GM18870 (cell line): ENCODE data around the gene STARD9.
"Not testable (repeated sequence)": the region's sequence is repeated elsewhere in the genome, so short reads cannot be mapped to it uniquely, and the experiment has no call there.

Experiments
- ATAC-seq: cut with Tn5 transposase; IDR thresholded peaks from one replicate; pipeline ENCODE4 v1.9.1; 2021; ENCODE audit warnings: moderate library complexity; ENCODE audit not compliant: unreplicated experiment

The STARD9 gene

DNA sequence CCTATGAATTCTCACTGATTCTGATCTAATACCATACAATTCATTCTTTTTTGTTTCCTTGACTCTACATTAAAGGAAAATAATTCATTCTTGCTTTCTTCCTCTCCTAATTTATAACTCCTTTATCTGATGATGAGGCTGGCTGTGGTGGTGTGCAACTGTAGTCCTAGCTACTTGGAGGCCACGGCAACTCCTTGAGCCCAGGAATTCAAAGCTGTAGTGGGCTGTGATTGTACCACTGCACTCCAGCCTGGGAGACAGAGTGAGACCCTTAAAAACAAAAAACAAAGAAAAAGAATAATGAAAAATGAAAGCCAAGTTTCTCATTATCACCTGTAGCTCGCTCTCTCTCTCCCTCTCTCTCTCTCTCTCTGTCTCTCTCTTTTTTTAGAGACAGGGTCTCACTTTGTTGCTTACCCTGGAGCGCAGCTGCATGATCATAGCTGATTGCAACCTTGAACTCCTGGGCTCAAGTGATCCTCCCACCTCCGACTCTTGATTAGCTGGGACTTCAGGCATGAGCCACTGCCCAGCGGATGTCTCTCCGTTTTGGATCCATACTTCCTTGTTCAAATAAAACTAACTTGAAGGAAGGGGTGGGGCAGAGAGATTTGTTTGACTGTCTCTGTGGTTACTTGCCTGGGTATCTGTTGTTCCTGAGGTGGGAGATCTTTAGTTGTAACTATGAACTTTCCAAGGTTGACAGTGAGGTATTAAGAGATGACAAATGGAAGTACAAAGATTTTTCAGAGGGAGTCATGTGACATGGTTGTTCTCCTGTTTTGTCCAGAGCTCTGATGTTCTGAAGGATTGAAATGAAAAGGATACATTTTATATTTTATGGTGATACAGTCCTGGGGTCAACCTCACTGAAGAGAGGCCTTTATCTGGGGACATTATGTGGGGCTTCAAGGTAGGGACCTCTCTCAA, 46.9 kb downstream of the STARD9 start:
- ATAC-seq: no peak

DNA sequence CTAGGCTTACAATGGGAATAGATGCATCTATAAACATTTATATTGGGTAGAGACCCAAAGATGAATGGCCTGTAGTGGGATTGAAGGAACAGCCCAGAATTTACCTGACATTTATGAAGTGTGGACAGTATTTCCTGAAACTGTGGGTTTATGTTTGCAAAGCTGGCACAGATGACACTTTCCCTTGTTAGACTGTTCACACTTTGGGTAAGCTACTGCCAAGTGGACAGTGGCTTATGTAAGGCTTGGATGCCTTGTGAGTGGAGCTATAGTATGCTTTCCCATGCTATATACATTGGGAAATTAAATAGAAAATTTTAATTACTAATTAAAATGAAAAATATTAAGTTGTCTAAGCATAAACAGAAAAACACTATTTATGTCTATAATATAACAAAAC, 48.5 kb downstream of the STARD9 start:
- ATAC-seq: no peak

DNA sequence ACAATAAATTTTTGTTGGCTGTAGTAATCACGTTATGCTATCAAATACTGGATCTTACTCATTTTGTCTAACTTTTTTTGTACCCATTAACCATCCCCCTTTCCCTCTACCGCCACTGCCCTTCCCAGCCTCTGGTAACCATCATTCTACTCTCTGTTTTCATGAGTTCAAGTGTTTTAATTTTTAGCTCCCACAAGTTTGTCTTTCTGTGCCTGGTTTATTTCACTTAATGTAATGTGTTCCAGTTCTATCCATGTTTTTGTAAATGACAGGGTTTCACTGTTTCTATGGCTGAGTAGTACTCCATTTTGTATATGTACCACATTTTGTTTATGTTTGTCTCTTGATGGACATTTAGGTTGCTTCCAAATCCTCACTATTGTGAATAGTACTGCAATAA, 52.1 kb downstream of the STARD9 start:
- ATAC-seq: no peak

DNA sequence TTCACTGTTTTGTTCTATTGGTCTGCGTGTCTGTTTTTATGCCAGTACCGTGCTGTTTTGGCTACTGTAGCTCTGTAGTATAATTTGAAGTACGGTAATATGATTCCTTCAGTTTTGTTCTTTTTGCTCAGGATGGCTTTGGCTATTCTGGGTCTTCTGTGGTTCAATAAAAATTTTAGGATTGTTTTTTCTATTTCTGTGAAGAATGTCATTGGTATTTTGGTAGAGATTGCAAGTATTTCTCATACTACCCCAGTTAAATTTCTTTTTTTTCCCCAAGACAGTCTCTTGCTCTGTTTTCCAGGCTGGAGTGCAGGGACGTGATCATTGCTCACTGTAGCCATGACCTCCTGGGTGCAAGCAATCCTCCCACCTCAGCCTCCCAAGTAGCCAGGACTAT, 53.4 kb downstream of the STARD9 start:
- ATAC-seq: no peak

DNA sequence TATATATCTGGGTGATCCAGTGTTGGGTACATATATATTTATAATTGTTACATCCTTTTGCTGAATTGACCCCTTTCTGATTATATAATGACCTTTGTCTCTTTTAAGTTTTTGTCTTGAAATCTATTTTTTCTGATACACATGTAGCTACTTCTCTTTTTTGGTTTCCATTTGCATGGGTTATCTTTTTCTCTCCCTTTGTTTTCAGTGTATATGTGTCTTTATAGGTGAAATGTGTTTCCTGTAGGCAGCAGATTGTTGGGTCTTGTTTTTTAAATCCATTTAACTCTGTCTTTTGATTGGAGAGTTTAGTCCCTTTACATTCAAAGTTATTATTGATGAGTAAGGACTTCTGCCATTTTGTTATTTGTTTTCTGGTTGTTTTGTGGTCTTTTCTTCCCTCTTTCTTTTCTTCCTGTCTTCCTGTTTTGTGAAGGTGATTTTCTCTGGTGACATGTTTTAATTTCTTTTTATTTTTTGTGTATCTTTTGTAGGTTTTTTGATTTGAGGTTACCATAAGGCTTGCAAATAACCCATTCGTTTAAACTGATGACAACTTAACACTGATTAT, 56.8 kb downstream of the STARD9 start:
- ATAC-seq: no peak

DNA sequence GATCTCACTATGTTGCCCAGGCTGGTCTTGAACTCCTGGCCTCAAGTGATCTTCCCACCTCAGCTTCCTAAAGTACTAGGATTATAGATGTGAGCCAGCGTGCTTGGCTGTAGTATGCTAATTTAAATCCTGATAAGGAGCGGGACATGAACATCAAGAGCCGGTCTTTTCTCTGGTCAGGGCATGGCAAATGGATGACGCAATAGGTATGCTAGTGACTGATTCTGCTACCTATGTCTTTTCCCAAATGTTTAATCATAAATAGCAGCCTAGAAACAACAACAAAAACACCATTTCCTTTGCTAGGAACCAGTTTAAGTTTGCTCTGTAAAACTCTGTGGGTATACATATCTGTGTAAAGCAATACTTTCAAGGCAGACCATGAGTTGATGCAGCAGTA, 64.7 kb downstream of the STARD9 start:
- no peak for ATAC-seq

DNA sequence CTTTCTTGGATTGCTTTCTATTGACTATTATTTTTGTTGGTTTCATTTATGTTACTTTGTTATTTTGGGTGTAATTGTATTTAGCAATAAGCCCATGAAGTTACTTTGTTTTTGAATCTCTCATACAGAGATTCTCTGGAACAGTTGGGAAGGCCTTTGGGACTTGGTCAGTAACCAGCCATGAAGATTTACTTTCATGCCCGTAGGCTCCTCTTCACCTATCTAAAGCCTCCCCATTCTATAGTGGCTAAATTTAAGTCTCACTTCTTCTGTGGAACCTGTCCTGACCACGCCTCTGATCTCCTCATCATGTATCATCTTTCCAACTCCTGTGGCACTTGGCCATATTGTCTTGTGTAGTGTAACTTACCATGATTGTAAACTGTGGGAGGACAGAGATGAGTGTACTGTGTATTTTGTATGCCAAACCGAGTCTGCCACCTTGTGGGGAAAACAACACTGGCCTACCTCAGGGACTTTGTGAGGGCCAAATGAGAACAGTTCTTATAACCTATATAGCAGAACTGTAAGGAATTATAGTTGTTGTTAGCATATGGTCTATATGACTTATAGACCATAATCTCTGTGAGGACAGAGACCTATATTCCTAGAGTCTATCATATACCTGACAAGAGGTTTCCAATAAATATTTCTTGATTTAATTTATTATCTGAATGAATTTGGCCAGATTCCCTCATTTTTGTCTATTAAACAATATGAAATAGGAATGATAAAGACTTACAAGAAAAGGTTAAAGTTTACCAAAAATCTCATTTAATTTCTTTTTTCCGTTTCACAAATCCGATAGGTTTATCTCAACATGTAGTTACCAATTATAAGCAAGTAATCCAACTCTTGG, 75.0 kb downstream of the STARD9 start:
- peak; percentile 57 for ATAC-seq

DNA sequence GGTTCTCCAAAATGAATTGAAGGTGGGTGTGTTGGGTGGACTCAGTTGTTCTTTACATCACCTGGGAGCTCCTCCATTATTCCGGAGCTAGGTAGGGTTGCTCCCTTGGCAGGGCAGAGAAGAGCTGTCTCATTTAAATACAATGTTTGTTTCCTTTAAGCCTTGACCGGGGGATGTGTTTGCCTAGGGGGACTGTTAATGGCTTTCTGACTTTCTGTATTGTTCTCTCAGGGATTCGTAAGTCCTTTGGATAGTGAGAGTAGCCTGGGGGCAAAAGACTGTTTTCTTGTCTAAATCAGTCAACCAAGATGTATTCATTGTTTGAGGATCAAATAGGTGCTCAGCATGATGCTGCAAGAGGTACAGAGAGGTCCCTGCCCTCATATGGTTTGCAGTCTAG, 90.4 kb downstream of the STARD9 start:
- no peak for ATAC-seq

DNA sequence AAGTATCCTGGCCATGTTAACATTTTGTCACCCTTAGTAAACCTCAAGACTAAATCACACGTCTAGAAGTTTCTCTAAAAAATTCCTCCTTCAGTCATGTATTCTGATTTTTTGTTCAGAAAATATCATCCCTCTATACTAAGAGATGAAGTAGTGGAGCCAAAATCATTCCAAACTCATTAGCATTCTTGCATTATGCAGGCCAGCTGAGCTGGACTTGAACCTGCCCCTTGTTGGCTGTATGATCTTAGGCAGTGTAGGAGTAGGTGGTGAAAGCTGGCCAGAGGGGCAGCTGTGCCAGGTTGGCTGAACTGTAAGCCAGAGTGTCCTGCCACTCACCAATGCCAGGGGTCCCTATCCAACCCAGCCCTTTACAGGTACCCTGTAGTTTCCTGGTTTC, 92.4 kb downstream of the STARD9 start:
- no peak for ATAC-seq

DNA sequence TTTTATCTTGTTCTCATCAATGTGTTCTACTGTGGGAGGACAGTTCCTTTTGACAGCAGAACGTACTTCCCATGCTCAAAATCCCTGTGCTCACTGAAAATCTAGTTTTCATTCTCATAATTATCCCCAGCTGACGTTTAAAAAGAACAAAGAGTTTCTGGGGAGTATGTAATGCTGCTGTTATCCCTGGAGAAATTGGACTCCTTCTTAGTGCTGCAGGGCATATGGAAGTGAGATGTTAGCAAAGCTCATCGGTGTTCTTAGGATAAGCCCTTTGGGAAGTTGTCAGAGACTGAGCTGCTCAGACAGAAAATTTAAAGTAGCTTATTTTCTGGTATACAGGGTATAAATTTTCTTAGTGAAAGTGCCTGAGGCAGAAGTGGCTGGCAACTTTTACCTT, 95.0 kb downstream of the STARD9 start:
- no peak for ATAC-seq

DNA sequence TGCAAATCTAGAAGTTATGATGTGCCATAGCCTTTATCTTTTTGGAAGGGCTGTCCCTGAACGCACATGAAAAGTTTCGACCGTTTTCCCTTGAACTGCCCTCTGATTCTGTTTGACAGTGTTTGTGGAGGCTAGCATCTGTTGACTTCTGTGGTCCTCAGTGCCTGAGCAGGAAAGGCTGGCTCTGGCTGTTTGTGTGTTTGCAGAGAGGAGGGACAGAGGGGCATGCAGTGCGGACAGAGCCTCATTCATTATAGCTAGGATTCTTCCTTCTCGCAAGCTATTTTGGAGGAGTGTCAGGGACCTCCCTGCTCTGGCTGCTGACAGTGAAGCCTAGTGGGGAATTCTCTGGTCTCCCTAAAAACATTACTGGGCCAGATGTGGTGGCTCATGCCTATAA, 97.0 kb downstream of the STARD9 start:
- ATAC-seq: no peak

DNA sequence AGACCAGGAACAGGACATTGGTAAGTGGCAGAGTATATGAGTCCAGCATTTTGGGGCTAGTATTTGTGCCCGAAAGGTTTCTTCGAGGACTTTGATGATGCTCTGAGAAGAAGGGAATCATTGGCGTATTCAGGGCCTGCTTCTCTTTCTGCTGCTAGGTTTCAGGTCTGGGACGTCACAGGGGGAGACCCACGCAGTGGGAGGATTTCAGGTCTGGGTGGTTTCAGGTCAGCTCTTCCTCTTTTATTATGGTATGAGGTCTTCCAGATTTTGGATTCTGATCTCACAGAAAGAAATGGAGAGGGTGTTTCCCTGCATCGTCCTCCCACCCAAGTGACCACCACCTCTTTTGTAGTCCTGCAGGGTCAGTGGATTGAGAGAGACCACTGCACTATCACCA, 99.1 kb downstream of the STARD9 start:
- ATAC-seq: no peak

DNA sequence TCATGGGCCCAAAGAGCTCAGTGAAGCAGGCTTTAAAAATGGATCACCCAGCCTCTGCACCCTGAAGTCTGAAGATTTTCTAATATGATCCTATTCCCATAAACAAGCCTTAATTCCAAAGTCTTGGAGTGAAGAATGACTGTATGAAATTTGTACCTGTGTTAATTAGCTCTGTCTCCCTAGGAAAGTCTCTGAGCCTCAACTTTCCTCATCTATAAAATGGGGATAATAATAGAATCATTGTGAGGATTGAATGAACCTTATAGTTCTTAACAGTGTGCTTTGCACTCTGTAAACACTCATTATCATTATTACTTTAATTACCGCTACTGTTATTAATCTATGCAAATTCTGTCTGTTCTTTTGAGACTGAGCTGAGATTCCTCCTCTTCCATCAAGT, 99.6 kb downstream of the STARD9 start:
- no peak for ATAC-seq

DNA sequence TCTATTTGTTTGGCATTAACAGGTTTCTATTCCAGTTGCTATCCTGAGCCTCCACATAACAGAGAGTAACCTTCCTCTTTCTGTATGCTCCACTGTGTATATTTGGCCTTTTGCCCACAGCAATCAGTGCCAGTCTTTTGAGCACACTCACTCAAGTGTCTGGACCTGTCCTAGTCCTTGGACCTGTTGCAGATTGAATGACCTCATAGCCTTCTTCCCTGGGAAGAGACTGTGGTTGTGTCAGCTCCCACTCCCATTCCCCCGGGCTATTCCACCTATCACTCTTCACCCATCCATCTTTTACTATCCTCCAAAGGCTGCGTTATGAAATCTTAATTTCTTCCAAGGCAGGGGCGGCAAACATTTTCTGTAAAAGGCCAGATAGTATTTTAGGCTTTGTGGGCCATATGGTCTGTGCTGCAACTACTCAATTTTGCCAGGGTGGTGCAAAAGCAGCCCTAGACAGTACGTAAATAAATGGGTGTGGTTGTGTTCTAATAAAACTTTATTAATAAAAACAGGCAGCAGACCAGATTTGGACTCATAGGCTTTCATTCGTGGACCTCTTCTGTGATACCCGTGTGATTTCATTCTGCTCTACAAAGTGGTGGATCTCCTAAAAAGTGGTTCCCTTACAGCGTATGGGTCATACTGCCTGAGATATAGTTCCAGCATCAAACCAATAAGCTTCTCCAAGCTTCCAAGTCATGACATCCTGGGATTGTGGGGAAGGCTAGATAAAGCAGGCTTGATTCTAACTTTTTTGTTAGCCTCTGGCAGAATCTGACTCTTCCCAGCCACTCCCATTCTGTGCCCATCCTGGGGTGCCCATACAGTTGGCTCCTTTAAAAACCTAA, 104.1 kb downstream of the STARD9 start:
- ATAC-seq: no peak

DNA sequence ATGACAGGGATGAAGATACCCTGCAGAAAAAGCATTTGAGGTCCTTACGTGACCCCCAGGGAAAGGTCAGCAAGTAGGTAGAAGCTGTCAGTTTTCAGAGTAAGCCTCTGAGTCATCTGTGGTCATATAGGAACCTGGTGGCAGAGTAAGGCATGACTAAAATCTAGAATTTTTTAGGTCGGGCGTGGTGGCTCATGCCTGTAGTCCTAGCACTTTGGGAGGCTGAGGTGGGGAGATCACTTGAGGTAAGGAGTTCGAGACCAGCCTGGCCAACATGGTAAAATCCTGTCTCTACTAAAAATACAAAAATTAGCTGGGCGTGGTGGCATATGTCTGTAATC, 104.7 kb downstream of the STARD9 start:
- not testable (repeated sequence) for ATAC-seq

DNA sequence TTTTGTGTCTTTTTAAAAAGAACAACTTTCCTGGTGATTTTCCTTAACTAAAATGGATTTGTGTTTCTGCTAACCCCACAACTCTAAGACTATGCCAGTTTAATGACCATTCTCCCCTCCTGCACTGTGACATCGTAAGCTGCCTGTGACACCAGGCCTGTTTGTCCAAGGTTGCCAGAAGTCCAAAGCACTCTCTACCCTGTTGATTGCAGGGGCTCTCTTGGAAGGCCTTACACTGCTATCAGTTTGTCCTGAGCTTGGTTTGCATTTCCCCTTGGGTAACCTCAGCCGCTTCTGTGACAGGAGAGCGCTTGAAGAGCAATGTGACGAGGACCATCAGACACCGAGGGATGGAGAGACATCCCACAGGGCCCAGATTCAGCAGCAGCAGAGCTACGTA, 105.7 kb downstream of the STARD9 start:
- no peak for ATAC-seq

DNA sequence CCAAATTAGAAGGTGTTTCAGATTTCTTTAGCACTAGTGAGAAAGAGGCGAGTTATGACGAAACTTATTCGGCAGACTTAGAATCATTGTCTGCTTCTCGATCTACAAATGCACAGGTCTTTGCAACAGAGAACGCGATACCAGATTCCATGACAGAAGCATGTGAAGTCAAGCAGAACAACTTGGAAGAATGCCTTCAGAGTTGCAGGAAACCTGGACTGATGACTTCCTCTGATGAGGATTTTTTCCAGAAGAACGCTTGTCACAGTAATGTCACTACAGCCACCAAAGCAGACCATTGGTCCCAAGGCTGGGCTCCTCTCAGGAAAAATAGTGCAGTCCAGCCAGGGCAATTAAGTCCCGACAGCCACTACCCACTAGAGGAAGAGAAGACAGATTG, 110.9 kb downstream of the STARD9 start:
- no peak for ATAC-seq

DNA sequence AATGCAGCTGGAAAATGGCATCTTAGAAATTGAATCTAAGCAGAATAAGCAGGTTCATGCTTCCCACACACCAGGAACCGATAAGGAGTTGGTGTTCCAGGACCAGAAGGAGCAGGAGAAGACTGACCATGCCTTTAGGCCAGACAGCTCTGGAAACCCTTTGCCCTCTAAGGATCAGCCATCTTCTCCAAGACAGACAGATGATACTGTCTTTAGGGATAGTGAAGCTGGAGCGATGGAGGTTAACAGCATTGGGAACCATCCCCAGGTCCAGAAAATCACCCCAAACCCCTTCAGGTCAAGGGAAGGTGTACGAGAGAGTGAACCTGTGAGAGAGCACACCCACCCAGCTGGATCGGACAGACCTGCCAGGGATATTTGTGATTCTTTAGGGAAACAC, 112.3 kb downstream of the STARD9 start:
- ATAC-seq: no peak

DNA sequence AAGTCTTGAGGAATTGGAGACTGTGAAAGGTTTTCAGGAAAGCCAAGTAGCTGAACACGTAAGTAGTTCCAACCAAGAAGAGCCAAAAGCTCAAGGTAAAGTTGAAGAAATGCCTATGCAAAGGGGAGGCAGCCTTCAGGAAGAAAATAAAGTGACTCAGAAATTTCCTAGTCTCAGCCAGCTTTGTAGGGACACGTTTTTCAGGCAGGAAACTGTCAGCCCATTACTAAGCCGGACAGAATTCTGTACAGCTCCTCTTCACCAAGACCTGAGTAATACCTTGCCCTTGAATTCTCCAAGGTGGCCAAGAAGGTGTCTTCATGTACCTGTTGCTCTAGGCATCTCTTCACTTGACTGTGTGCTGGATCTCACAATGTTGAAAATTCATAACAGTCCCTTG, 112.9 kb downstream of the STARD9 start:
- ATAC-seq: no peak

DNA sequence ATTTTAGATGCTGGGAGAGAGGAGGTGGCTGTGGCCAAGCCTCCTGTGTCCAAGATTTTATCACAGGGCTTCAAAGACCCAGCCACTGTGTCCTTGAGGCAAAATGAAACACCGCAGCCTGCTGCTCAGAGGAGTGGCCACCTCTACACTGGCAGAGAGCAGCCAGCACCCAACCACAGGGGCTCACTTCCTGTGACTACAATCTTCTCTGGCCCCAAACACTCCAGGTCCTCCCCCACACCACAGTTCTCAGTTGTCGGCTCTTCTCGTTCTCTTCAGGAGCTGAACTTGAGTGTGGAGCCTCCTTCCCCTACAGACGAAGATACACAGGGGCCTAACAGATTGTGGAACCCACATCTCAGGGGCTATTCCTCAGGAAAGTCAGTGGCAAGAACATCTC, 115.9 kb downstream of the STARD9 start:
- no peak for ATAC-seq

DNA sequence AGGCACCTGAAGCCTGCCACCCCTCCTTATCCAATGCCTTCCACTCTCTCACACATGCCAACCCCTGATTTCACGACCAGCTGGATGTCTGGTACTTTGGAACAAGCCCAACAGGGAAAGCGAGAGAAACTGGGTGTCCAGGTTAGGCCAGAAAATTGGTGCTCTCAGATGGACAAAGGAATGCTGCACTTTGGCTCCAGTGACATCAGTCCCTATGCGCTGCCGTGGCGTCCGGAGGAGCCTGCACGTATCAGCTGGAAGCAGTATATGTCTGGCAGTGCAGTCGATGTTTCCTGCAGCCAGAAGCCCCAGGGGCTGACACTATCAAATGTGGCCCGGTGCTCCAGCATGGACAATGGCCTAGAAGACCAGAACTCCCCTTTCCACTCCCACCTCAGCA, 116.4 kb downstream of the STARD9 start:
- no peak for ATAC-seq
